Fibroblast of peridontal ligament (primary cell): ENCODE results near the gene UTF1.

Experiments
- DNase-seq: peaks from one replicate; pipeline ENCODE4 v3.0.0-alpha.2; 2010; ENCODE audit errors: extremely low read depth

UTF1 gene, protein sequence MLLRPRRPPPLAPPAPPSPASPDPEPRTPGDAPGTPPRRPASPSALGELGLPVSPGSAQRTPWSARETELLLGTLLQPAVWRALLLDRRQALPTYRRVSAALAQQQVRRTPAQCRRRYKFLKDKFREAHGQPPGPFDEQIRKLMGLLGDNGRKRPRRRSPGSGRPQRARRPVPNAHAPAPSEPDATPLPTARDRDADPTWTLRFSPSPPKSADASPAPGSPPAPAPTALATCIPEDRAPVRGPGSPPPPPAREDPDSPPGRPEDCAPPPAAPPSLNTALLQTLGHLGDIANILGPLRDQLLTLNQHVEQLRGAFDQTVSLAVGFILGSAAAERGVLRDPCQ

DNA sequence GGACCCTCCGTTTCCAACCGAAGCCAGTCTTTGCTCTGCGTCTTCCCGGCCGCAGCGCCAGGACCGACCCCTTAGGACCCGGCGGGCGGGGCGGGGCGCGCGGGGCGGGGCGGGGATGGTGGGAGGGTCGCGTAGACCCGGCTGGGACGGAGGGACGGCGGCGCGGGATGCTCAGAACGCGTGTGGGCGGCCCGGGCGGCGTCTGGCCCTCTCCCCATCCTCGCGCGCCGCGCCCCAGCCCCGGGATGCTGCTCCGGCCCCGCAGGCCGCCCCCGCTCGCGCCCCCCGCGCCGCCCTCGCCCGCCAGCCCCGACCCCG is at the start of gene UTF1:
UTF1 (plus strand) TSS at position 174 of the 318 bp plus-strand sequence; CDS start at position 246, 72 bp downstream.
- DNase-seq, result no peak

DNA sequence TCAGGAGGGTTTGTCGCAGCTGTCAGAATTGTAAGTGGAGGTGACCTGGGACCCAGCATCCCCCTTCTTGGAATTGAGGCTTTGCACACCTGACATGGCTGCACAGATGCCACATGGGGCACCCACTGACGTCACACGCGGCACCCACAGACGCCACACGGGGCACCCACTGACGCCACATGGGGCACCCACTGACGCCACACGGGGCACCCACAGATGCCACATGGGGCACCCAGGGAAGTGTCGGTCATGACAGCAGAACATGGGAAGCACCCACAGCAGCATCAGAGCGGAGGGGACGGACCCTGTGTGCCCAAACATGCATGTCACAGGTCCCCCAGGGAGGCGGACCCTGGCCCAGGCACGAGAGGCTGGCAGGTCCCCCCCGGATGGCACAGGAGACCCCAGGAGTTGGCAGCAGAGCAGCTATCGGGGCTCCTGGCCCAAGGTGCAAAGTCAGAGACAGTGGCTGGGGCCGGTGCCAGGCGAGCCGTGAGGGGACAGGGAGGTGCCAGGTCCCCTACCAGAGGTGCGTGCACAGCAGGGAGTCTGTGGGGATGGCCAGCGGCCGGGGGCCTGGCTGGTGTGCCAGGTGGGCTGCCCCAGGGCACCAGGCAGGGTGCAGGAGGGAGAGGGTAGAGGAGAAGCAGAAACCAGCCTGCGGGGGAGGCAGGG is 48.9 kb upstream of the UTF1 start:
- DNase-seq, result no peak

DNA sequence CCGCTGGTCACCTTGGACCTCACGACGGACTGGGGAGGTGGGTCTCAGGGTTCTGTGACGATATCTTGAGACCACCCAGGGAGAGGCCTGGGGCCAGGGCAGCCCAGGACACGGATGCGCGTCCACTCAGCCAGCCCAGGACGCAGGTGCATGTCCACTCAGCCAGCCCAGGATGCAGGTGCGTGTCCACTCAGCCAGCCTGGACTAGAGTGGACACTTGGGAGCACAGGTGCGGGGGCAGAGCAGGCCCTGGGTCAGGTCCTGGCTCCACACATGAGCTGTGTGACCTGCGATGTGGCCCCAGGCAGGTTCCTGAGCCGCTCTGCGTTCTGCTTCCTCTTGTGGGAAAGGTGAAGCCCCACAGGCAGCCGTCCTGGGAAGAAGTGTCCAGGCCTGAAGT is 47.8 kb upstream of the UTF1 start:
- DNase-seq, result no peak

DNA sequence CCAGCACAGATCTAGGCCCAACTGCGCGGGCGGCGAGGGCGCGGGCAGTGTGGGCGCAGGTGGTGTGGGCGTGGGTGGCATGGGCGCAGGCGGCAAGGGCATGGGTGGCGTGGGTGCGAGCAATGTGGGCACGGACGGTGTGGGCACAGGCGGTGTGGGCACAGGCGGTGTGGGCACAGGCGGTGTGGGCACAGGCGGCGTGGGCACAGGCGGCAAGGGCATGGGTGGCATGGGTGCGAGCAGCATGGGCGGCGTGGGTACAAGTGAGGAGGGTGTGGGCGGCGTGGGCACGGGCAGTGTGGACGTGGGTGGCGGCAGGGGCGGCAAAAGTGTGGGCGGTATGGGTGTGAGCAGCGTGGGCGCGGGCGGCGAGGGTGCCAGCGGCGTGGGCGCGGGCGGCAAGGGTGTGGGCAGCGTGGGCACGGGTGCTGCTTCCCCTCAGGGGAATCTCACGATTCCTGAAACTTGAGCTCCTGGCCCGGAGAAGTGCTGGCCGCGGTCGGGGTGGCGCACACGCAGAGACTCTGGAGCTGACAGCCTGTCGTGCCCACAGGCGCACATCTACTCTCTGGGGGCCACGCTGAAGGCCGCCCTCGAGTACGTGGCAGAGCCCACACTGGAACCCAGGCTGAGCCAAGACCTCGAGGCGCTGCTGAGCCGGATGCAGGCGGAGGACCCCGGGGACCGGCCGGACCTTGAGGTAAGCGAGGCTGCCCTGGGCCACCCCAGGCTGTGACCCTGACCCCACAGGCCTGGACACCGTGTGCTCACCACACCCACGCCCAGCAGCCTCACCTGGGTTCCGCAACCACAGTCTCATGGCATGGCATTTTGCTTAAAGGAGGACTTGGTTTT is 47.0 kb upstream of the UTF1 start:
- no peak for DNase-seq

DNA sequence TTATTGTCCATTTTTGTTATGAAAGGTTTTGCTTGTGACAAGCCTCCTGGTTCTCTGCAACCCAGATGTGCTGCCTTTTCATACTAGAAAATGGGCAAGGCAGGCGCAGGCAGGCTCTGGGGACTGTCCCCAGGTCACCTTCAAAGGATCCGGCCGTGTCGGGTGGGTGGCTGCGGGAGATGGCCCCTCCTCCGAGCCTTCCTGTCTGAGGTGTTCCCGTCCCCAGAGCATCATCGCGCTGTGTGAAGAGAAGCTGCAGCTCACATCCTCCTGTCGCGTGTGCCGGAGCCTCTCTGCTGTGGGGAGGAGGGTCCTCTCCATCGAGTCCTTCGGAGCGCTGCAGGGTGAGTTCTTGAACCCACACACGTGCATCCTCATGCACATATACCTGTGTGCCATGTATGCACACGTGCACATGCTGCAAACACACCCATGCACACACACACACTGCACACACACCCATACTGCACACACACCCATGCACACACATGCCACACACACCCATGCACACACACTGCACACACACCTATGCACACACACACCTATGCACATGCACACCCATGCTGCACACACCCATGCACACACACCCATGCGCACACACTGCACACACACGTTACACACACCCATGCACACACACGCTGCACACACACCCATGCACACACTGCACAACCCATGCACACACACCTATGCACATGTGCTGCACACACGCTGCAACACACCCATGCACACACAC is 46.2 kb upstream of the UTF1 start:
- no peak for DNase-seq

DNA sequence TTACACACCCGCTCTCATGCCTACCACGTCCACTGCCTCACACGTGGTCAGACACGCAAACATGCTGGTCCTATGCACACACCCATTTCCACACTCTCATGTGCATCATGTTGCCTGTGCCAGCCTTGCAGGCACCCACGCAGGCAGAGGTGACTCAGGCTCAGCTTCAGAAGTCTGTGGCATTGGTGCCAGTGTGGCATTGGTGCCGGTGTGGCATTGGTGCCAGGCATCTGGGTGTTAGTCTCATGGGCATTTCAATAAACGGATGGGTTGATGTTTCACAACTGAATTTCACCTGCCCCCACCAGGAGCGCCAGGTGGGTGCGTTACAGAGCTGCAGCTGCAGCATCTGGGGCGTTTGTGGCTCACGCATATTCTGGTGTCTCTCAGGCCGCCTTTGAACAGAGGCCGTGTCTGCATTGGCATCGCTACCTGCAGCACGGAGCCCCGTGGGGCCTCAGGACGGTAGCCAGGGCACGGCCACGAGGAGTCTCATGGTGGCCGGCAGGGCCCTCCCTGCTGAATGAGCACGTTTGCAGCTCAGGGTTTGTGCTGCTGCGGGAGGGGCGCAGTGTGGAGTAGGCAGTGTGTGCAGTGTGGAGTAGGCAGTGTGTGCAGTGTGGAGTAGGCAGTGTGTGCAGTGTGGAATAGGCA is 45.3 kb upstream of the UTF1 start:
- DNase-seq, result no peak

DNA sequence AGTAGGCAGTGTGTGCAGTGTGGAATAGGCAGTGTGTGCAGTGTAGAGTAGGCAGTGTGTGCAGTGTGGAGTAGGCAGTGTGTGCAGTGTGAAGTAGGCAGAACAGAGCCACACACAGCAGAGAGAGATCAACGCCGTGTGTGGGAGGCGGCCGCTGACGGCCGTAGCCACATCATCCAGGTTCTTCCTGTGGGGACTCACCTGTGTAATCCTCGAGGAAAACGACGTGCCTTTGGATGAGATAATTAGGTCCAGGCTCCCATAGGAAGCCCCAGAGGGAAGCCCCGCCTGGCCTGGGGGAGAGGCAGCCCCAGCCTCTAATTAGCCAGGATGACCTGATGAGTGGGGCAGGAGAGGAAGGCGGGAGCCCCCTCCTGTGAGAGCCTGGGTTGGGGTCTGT is 44.6 kb upstream of the UTF1 start:
- no peak for DNase-seq

DNA sequence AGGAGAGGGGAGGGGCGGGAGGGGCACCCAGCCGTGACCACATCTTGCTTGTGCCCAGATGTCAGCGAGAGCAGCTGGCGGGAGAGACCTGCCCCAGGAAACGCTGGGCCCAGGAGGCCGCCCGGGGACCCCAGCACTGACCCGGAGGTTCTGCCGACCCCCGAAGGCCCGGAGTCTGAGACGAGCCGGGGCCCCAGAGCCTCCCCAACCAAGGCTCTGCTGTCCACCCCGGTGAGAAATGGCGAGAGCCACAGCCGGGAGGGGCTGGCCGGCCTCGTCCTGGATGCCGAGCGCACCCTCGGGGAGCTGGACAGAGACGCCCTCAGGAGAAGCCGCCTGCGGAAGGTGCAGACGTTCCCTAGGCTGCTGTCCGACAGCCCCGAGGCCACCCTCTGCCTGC is 44.1 kb upstream of the UTF1 start:
- no peak for DNase-seq

DNA sequence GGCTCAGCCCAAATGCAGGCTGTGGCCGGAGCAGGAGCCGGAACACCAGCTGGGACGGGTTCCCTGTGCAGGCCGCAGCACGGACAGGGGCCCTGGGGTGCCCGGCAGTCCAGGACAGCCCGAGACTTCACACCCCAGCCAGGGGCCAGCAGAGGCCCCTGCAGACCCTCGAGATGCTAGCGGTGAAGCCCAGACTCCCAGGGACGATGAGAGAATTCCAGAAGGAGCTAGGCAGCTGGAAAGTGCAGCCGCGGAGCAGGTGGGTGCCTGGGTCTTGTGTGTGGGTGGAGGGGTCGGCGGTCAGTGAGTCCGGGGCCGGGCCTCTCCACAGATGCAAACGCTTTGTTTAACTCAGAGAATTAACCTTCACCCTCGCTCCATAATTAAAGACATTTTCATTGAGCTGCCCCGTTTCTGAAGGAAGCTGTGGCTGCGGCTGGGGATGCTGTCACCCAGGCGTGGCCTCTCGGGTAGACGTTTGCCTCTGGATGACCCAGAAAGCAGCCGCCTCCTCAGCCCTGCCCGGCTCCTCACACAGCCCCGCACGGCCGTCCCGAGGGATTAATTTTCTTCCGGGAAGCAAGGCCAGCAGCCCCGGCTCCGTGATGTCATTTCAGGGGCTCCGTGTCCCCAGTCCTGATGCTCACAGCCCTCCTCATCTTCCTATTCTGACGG is 43.5 kb upstream of the UTF1 start:
- no peak for DNase-seq

DNA sequence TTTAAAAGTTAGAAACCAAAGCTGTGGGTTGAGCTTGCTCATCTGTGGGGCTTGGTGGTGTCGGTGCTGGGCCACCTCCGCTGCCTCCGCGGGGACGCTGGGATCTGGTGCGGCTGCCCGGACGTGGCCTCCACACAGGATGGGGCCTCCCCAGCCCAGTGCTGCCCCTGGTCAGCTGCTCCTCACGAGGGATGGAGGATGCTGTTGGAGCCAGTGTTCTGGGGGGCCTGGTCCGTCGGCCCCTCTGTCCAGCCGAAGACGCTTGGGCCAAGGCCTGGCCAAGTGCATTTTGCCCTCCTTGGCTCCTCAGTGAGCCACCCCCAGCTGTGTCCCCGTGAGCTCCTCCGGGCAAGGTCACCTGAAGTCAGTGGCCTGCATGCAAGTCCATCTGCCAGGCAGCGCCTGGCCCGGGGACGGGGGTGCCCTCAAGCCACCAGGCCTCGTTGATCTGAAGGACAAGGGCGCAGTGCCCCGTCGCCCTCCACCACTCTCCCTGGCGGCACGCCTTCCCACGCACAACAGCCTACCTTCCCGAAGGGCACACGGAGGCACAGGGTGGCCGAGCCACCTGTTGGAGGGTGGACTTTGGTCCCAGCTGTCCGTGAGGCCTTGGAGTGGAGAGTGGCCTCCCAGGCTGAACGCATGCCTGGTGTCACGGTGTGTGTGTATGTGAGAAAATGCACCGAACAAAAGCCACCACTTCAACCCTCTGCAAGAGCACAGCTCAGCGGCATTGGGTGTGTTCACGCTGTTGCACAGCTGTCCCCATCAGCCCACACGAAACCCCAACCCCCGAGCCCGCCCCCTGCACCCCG is 42.7 kb upstream of the UTF1 start:
- DNase-seq, result no peak

DNA sequence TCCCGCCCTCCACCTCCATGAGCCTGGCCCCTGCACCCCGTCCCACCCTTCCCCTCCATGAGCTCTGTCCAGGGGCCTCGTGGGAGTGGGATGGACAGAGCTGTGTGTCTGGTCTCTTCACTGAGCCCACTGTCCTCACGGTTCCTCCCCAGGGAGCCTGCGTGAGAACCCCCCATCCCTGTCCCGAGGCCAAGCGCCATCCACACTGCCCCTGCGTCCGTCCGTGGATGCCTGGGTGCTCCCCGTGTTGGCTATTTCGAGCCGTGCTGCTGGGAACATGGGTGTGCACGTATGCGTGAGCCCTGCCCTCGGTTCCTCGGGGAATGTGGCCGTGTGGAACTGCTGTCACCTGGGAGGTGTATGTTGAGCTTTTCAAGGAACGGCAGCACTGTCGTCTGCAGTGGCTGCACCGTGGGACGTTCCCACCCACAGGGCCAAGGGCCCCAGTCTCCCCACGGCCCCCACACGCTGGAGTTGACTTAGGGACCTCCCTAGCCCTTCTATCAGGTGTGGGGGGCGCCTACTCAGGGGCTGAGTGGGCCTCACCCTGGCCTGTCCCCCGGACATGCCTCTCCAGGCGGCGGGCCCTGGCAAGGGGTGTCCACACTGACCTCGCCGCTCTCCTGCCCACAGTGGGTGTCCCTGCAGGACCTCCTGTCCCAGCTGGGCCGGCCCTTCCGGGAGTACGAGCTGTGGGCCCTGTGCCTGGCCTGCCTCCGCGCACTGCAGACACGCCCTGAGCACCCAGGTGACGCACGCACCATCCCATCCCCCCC is 41.9 kb upstream of the UTF1 start:
- no peak for DNase-seq

DNA sequence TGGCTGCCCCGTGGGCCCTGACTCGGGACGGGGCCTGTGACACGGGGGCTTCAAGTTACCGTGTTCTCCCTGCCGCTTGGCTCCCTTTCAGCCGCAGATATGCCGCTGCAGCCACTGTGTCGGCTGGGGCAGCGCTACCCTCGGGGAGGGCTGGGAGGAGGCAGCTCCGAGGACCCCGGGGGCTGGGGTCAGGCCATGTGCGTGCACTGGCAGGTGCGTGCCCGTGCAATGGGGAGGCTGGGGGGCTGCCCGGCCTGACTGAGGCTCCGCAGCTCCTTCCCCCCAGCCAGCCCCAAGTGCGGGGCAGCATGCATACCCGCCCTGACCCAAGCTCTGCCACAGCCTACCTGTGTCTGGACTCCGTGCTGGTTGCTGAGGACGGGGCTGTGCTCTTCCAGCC is 40.8 kb upstream of the UTF1 start:
- no peak for DNase-seq

DNA sequence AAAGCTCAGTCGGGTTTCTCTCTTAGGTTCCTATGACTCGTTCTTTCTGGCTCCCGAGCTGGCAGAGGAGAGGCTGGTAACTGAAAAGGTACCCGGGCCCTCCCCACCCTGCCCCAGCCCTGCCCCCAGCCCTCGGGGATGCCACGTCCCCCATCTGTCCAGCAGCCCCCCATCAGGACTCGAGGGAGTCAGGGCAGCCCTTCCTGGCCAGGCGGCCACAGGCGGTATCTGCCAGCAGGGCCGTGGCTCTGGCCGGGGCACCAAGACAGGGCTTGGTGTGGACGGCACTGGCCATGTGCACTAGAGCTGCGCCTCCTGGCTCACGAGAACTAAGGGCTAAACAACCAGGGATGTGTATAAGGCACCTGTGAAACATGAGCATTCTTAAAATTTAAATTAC is 40.3 kb upstream of the UTF1 start:
- DNase-seq, result no peak

DNA sequence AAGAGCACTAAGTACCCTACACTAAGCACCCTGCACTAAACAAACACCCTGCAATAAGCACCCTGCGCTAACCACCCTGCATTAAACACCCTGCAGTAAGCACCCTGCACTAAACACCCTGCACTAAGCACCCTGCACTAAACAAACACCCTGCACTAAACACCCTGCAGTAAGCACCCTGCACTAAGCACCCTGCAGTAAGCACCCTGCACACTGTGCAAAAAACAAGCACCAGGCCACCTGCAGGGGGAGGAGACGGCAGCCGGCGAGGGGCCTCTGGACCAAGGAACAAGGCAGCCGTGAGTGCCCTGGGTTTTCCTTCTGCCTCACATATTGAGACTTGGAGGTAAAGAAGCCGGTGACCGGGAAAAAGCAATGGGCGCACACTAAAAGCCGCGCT is 39.8 kb upstream of the UTF1 start:
- DNase-seq, result no peak

DNA sequence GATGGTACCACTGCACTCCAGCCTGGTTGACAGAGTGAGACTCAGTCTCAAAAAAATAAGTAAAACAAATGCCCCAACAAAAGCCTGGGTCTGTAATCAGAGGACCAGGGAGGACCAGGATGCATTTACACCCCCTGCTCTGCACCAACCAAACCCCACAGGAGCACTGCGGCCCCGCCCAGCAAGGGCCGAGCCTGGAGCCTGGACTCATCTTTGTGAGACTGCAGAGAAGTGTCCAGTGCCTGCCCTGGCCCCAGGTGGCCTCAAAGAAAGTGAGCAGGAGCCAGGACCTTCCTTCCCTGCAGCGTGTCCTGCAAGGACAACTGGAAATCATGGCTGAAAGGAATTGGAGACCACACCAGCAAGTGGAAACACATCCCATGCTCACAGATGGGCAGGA is 38.4 kb upstream of the UTF1 start:
- DNase-seq, result no peak

DNA sequence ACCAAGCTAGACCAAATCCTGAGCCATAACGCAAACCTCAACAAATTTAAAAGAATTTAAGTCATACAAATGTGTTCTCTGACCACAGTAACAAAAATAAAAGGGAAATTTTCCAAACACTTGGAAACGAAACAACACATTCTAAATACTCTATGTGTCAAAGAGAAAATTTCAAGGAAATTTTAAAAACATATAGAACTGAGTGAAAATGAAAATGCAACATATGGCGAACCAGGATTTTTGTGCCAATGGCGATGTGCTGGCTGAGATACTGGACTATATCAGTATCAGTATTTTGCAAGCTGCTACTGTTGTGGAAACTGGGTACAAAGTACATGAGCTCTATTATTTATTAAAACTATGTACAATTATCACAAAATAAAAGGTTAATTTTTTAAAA is 35.9 kb upstream of the UTF1 start:
- no peak for DNase-seq

DNA sequence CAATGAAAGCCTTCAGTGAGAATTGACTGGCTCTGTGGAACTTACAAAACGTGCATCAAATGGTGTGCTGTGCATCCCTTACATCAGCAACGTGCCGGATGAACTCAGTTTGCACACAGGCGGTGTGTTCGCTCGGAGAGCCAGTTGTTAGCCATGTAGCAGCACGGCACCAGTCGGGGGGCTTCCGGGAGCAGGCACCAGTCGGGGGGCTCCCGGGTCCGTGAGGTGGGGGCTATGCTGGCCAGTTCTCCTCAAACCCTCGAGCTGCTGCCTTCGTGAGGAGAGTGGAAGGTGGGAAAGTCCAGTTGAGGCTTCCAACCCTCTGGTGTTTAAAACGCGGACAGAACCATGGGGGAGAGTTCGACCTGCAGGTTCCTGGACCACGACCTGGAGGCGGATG is 34.9 kb upstream of the UTF1 start:
- no peak for DNase-seq

DNA sequence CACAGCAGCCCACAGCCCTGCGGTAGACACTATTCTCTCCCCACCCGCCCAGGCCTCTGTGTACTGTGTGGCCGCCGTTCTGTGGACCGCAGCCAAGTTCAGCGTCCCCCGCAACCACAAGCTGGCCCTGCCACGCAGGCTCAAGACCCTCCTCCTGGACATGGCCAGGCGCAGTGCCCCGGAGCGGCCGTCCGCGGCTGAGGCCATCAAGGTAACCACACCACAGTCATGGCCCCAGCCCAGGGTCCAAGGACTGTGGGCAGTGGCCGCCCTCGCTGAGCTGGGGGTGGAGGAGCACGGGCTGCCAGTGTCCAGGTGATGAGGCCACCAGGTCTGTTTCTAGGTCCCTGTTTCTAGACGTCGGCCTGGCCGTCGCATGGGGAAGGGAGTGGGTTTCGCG is 34.4 kb upstream of the UTF1 start:
- no peak for DNase-seq

DNA sequence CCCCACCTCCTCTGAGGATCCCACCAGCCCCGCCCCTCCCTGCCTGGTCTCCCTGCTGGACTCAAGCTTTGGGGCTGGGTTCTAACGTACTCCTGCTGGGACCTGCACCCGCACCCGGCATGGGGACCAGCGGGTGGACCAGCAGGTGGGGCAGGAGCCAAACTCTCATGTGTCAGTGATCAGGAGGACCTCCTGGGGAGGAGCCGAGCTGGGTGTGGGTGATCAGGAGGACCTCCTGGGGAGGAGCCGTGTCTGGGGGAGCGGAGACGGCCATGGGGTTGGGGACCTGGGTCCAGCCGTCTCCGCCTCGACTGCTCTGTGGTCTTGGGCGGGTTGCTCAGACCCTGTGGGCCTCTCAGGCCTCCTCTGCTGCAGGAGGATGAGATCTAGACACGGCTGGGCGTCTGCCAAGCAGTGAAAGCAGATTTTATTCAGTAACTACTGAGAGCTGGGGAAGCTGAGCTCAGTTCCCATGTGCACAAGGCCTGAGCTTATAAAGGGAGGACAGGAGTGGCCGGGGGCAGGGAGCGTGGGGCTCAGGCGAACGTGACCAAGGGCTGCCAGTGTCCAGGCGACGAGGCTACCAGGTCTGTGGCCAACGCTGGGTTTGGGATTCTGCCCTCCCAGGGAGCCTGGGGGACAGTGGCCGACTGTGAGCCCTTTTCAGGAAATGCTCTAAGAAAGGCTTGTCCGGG is 33.6 kb upstream of the UTF1 start:
- no peak for DNase-seq
